NK-92 (cell line): Measurements from ENCODE around the gene DIPK2A.

Experiments
- DNase-seq: peaks from one replicate; lab custom pipeline; 2025; ENCODE audit not compliant: unreplicated experiment; lab: John Stamatoyannopoulos, UW

The DIPK2A gene

DNA sequence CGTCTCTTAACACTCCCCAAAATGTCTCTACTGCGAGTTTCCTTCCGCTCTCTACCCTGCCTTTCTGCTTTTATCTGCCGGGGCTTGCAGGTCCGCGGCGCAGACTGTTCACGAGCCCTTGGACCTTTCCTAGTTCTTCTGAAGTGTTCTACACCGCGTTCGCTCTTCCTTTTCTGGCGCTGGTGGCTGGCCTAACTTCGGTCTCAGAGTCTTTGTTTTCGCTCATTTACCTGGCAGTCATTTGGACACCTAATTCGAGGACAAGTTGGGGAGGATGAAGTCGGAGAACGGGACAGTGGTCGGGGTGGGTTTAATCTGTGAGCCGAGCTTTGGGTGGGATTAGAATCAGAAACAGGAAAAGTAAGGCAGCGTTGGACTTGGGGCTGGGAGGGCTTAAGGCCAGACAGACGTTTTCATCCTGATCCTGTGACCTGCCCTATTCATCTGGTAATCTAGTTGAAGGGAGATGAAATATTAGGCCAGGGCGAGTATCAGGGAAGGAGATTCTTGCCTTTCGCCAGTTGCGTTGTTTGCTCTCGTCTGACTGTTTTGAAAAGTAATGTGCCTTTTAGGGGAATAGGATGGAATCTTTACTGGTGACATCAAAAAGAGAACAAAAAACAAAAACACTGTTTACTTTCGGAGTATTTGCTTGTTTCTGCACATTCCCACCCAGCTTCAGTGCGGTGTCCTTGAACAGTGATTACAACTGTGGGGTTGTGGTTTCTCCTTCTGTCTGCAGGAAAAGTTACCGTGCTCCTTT lies 1.8 kb downstream of the DIPK2A start:
- no peak for DNase-seq

DNA sequence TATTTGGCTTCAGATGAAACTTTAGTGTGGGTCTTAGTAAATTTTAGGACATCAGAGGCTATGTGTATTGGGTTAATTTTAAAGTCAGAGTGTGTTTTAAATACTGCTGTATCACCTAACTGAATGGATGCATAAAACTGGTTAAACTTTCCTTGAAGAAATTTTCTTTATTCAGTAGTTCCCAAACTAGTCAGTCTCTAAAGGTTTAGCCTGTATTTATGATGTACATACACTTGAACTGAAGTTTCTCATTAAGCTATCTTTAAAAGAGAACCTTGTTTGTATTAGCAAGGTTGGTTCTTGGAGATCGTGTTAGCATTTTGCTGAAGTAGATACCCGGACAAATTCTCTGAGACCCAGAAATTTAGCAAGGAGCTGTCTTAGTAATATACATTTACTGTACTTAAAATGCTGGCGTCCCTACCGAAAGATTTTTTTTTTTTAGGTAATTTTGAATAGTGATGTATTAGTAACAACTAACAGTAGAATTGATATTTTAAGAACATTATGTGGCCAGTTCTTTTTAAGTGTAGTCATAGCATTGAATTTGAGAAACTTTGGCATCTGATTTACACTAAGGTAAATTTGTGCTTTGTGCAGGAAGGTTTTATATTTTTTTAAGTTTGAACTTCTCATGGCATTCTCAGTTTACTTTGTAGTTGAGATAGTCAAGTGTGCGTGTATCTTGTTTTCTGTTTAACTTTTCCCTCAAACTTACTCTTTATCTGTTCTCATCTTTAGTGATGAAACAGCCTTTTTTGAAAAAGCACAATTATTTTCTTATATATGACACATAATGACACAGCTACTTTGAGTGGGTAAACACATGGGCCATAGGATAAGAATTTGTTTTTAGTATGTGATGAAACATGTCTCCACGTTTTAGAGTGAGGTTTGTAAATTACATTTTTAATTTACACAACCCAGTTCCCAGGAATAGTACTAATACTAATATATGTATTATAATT lies 2.9 kb downstream of the DIPK2A start:
- no peak for DNase-seq

DNA sequence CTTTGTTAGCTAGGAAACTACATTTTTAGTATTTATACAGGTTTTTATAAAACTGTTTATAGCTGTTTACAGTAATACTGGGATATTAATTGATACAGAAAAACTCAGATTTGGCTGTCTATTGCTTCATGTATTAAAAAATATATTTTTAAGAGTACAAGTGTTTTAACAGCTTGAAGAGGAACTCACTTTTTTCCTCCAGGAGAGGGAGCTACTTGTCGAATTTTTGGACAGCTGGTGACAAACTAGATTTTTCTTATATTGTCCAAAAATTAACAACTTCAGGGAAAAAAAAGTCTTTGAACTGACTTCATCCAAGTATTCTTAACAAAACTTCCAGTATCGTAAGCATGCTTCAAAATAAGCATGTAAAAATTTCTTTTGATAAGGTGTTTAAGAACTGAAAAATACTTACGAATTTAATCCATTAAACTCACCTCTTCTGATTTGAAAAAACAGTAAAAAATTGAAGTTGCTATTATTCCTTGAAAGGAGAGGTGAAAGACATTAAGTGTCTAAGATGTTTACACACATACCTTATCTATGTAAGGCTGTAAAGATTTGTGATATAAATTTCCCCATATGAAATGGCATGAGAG lies 4.0 kb downstream of the DIPK2A start:
- no peak for DNase-seq

DNA sequence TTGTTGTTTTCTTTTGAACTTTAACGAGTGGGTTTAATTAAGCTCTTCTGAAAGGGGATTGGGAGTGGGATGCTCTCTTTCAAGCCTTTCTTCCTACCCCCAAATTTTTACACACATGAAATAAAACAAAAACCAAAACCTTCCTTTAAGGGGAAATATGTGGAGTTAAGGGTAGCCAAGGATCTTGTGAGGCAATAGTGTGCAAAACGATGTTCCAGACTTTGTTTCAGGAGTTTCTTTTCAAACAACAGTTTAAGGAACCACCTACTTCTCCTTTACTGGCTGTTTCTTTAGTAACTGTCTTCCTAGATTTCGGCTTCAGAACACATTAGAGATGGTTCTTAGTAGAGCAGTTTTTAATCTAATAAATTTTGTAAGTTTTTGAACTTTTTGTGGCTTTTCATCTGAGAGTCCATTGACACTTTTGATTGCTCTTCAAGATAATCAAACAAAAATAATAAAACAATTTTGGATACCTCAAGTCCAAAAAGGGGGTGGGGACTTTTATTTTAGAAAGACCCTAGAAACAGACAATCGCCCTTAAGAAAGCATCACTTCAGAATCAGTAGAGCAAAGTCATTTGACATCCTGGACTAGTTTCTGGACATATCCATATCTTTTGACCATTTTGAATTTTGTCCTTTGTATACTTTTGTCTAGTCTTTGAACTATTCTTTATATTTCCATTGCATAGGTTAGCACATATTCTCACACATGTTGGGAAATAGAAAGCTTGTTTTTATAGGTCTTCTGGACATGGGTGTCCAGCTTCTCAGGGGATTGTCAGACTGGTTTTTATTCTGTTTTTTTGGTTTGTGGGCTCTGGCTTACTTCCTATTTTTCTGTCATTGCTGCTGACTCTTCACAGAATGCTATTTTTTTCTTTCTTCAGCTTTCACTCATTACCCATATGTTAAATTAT lies 6.0 kb downstream of the DIPK2A start:
- DNase-seq: no peak

DNA sequence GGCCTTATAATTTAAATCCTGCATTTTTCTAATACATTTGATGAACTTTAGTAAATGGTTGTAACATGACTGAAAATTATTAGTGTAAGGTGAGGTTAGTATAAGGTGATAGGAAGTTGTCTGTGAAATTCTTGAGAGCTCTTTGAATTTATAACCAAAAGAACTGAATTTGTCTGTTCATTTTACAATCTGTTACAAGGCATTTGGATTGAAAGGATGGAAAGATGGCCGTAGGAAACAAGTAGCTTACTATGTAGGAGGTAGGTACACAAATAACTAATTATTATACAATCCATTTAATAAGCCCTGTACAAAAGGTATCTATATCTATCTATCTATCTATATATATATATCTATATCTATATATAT lies 6.6 kb downstream of the DIPK2A start:
- DNase-seq: no peak

DNA sequence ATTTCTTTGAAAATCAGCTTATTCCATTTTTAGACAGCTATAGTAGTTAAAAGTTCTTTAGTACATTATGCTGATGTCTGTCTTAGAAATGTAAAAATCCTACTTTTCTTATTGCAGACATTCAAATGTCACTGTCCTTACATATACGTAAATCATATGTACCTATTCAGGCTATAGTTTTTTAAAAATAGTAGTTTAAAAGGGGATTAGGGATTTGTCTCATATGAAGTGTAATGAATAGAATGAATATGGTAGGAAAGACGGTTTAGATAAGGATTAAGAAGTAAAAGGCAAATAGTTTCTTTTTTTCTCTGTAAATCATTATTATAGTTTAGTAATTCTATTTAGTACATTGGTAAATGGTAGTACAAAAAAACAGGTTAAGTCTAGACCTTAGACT lies 7.4 kb downstream of the DIPK2A start:
- DNase-seq: no peak

DNA sequence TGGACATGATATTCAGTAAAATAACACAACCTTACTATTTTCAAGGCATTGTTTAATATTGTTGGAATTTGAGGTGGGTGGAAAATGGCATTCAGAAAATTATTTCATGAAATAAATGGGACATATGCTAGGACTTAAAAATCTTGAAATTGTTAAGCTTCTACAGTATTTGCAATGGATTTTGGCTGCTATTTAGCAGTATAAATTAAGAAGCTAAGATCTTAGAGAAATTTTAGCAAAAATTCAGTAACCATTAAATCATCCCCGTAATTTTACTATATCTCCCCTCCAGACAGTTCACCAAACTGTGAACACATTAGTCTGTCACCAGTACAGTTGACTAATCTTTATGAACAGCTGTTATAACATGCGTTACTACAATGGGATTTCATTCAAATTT lies 8.2 kb downstream of the DIPK2A start:
- DNase-seq: no peak

DNA sequence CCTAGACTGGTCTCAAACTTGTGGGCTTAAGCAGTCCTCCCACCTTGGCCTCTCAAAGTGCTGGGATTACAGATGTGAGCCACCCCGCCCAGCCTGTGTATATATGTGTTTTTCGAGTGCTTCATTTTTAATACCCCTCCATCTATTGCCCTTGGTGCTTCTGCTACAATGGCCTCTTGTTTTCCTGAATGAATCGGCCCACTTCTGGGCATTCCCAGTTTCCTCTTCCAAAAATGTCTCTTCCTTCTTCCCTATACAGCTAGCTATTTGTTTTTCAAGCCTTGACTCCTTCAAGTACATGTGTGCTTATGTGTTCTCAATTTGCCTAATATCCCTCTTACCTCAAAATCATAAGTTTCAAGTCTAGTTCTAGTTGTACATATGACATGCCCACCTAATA lies 16.7 kb downstream of the DIPK2A start:
- DNase-seq: no peak

DNA sequence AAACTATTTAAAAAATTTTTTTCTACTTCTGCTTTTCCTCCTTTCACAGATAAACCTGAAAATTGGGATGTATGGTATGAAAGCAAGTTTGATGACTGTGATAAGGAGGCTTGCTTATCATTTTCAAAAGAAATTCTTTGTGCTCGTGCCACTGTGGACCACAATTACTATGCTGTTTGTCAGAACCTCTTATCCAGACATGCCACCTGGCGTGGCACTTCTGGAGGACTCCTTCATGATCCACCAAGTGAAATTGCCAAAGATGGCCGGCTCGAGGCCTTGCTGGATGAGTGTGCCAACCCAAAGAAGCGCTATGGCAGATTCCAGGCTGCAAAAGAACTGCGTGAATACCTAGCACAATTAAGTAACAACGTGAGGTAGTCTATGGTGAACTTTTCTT lies 17.8 kb downstream of the DIPK2A start:
- no peak for DNase-seq

DNA sequence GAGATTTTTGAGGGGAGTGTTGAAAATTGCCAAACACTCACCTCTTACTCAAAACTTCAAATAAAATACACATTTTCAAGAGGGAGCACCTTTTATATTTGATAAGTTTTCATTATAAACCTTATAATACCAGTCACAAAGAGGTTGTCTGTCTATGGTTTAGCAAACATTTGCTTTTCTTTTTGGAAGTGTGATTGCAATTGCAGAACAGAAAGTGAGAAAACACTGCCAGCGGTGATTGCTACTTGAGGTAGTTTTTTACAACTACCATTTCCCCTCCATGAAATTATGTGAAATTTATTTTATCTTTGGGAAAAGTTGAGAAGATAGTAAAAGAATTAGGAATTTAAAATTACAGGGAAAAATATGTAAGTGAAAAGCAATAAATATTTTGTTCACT lies 20.1 kb downstream of the DIPK2A start:
- no peak for DNase-seq

DNA sequence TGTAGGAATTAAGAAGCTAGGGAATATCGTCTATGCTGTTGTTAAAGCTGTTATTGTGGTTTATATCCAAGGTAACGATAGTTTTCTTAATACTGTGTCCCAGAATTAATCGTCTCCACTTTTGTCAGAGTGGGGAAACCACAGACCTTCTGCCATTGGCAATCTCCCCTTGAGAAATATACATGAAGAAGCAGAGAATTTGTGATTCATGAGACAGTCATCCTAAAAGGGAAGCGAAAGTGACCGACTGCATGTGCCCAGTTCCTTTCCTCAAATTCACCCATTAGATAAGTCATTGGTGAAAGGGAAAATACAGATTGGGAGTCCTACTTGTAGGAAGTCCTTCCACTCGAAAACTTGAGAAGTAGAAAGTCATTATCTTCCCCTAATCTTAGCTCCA lies 26.6 kb downstream of the DIPK2A start:
- no peak for DNase-seq

DNA sequence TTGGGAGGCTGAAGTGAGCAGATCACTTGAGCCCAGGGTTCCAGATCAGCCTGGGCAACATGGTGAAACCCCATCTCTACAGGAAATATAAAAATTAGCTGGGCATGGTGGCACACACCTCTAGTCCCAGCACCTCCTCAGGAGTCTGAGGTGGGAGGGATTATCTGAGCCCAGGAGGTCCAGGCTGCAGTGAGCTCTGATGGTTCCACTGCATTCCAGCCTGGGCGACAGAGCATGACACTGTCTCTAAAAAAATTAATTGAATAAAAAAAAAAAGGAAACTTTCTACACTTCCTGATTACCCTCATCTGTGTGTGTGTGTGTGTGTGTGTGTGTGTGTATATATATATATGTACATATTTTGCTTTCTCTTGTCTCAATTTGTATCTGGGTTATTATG lies 31.4 kb downstream of the DIPK2A start:
- DNase-seq: no peak

DNA sequence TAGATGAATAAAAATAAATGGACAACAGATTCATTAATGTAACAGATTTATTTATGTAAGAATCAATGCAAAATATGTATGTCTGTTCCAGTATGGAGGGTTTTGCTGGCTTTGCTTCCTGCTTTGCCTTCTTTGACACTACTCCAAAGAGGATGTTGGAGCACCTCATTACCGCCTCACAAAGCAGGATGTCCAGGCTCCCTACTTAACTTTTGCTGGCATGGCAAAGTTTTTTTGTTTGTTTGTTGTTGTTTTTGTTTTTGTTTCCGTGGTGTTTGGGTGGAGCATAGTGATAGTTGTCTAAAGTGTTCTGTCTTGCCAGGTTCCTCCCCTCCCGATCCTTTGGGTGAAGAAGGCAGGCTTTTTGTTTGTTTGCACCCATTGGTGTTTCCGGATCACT lies 38.7 kb downstream of the DIPK2A start:
- no peak for DNase-seq

DNA sequence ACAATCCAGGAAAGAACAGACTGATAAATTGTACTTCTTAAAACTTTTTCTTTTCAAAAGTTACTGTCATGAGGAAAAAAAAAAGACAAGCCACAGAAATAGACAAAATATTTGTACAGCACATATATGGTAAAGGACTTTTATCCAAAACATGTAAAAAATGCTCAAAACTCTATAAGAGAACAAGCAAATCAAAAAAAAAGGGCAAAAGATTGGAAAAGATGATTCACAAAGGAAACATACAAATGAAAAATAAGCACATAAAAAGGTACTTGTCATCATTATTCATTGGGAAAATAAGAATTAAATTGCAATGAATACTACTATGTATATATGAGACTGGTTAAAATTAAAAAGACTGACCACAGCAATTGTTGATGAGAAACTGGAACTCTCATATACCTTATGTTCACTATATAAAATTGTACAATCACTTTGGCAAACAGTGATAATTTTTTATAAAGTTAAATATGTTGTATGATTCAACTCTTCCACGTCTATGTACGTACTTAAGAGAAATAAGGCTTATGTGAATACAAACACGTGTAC lies 39.7 kb downstream of the DIPK2A start:
- no peak for DNase-seq

DNA sequence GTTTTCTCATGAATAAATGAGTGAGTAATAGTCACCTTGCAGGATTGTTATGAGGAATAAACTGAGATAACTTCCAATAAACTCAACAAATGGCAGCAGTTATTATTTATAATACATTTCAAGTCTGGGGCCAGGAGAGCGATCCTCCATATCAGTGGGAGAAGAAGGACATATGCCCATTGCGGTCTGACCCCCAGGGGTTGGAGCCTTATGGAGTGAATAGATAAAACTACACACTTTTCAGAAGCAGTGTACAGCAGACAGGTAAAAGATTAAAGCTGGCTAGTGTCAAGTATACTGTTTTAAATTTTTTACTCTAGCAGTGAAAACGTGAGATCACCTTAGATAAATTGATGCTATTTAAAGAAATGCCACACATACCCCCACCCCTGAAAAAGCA lies 43.5 kb downstream of the DIPK2A start:
- no peak for DNase-seq

DNA sequence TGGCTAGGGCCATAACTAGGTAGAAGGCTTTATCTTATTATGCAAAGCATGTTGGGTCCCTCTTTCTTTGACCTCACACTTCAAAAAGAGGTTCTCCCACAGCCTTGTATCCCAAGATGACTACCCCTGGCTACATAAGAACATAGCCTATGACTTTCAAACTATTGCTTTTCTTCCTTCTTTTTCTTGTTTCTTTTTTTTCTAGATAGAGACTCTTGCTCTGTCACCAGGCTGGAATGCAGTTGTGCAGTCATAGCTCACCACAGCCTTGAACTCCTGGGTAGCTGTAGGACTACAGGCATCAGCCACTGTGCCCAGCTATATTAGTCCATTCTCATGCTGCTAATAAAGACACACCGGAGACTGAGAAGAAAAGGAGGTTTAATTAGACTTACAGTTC lies 47.2 kb downstream of the DIPK2A start:
- no peak for DNase-seq
